Measurements from ENCODE around the gene HBP1. TPM values are rescaled to one million over a fixed set of nuclear protein-coding genes. Genes with fewer than 3 reads are reported as not detected.

The HBP1 gene
- total RNA-seq (100 to 1,000 TPM; 111 to 116 TPM), polyA plus RNA-seq (10 to 100 TPM; 71.6 to 98.2 TPM)

- peak; percentile 97 to 100 (median 99) for DNase-seq
- H3K36me3 Mint-ChIP-seq, result peaks cover 0 to 24% of the 10 kb centered on the region in 2 donors
- peak within 1 kb of the TSS; percentile 100 for H3K27ac ChIP-seq (ENCODE audit: low read depth, low read length)
- CTCF ChIA-PET (ENCODE audit: partially characterized antibody), result interaction anchor here (0.6 to 3.7 kb wide), 10 partner anchors 11 to 1401 kb away, joined by 3 to 56 read pairs (median 5); partner anchors contain the start of gene CBLL1
- POLR2A ChIA-PET (ENCODE audit: partially characterized antibody), result interaction anchor here (0.6 to 4.8 kb wide), 46 partner anchors 12 to 1781 kb away, joined by 3 to 86 read pairs (median 4); partner anchors contain the start of genes BCAP29, CBLL1, CCDC71L and COG5
- H3K4me1 Mint-ChIP-seq, result peaks cover 22 to 53% (median 37%) of the 10 kb centered on the region in 4 donors
- H3K4me1 ChIP-seq (ENCODE audit: insufficient read depth, low read length), result peaks cover 44% of the 10 kb centered on the region
- peak within 1 kb of the TSS; percentile 84 to 85 for H3K4me3 ChIP-seq (ENCODE audit: low read length in 2 of 2)
- intact Hi-C loops (cut with micrococcal nuclease), result loop anchor here (1.0 to 10.0 kb wide), 11 partner anchors 9 to 1400 kb away; partner anchors contain the start of genes CCDC71L, DLD, DNAJB9 and PIK3CG
- peak within 1 kb of the TSS; percentile 90 to 100 (median 97) for H3K4me3 Mint-ChIP-seq
- no peaks in the 10 kb centered on the region for H3K9me3 Mint-ChIP-seq
- H3K9me3 ChIP-seq (ENCODE audit: control insufficient read depth in 1 of 2, low read length in 2 of 2), result no peaks in the 10 kb centered on the region
- H3K27me3 Mint-ChIP-seq, result peaks cover 1 to 3% of the 10 kb centered on the region in 2 donors
- H3K27ac Mint-ChIP-seq, result peak within 1 kb of the TSS; percentile 98 to 100 (median 100)
- no peaks in the 10 kb centered on the region for H3K27me3 ChIP-seq (ENCODE audit: insufficient read depth, low read length)
- no peaks in the 10 kb centered on the region for H3K36me3 ChIP-seq (ENCODE audit: insufficient read depth, low read length)
Observed at GRCh38 chr7:107168233-107169119, at the start of gene HBP1. Gene HBP1 (plus strand): TSS chr7:107169003. CDS start chr7:107179894, 10,891 bp downstream.

- Mint-ChIP-seq H3K4me1 (peaks cover 0 to 5% (median 1%) of the 10 kb centered on the region in 4 donors), H3K4me3 (no peak overlapping the region), H3K27ac (no peak overlapping the region), H3K27me3 (peaks cover 4% of the 10 kb centered on the region in 2 donors), H3K9me3 (no peaks in the 10 kb centered on the region), H3K36me3 (no peaks in the 10 kb centered on the region)
- no peaks in the 10 kb centered on the region for H3K4me1 ChIP-seq (ENCODE audit: insufficient read depth, low read length)
- no peak for DNase-seq
- no peak overlapping the region for H3K4me3 ChIP-seq (ENCODE audit: low read length in 2 of 2)
- H3K36me3 ChIP-seq (ENCODE audit: insufficient read depth, low read length), result no peaks in the 10 kb centered on the region
- H3K27me3 ChIP-seq (ENCODE audit: insufficient read depth, low read length), result no peaks in the 10 kb centered on the region
- no peak overlapping the region for H3K27ac ChIP-seq (ENCODE audit: low read depth, low read length)
- no peaks in the 10 kb centered on the region for H3K9me3 ChIP-seq (ENCODE audit: control insufficient read depth in 1 of 2, low read length in 2 of 2)
- POLR2A ChIA-PET (ENCODE audit: partially characterized antibody), result no interaction called here
- intact Hi-C loops (cut with micrococcal nuclease), result no loop called here
- CTCF ChIA-PET (ENCODE audit: partially characterized antibody), result no interaction called here
Observed at GRCh38 chr7:107119376-107120105, 49.3 kb upstream of the HBP1 start.

- Histone ChIP-seq H3K27ac (ENCODE audit: low read depth, low read length) (no peak overlapping the region), H3K36me3 (ENCODE audit: insufficient read depth, low read length) (no peaks in the 10 kb centered on the region), H3K27me3 (ENCODE audit: insufficient read depth, low read length) (no peaks in the 10 kb centered on the region), H3K9me3 (ENCODE audit: control insufficient read depth in 1 of 2, low read length in 2 of 2) (no peaks in the 10 kb centered on the region), H3K4me1 (ENCODE audit: insufficient read depth, low read length) (peaks cover 21% of the 10 kb centered on the region), H3K4me3 (ENCODE audit: low read length in 2 of 2) (no peak overlapping the region)
- no peak overlapping the region for H3K27ac Mint-ChIP-seq
- DNase-seq, result no peak
- no peaks in the 10 kb centered on the region for H3K9me3 Mint-ChIP-seq
- intact Hi-C loops (cut with micrococcal nuclease), result no loop called here
- H3K27me3 Mint-ChIP-seq, result peaks cover 4% of the 10 kb centered on the region in 2 donors
- H3K4me1 Mint-ChIP-seq, result peaks cover 13 to 24% (median 19%) of the 10 kb centered on the region in 4 donors
- ChIA-PET POLR2A (ENCODE audit: partially characterized antibody) (interaction anchor here (1.5 kb wide), 1 partner anchor 46 kb away, joined by 9 read pairs; the partner anchor contains the start of gene HBP1), CTCF (ENCODE audit: partially characterized antibody) (interaction anchor here (1.4 to 2.3 kb wide), 3 partner anchors 9 to 31 kb away, joined by 3 to 19 read pairs (median 3); no protein-coding TSS in a partner anchor)
- no peak overlapping the region for H3K4me3 Mint-ChIP-seq
- H3K36me3 Mint-ChIP-seq, result no peaks in the 10 kb centered on the region
Observed at GRCh38 chr7:107122486-107122911, 46.3 kb upstream of the HBP1 start.

GRCh38 chr7:107123392-107123791 is 45.4 kb upstream of the HBP1 start:
- H3K9me3 Mint-ChIP-seq, result no peaks in the 10 kb centered on the region
- Histone ChIP-seq H3K4me3 (ENCODE audit: low read length in 2 of 2) (no peak overlapping the region), H3K36me3 (ENCODE audit: insufficient read depth, low read length) (no peaks in the 10 kb centered on the region), H3K4me1 (ENCODE audit: insufficient read depth, low read length) (peaks cover 21% of the 10 kb centered on the region), H3K27me3 (ENCODE audit: insufficient read depth, low read length) (no peaks in the 10 kb centered on the region), H3K9me3 (ENCODE audit: control insufficient read depth in 1 of 2, low read length in 2 of 2) (no peaks in the 10 kb centered on the region), H3K27ac (ENCODE audit: low read depth, low read length) (no peak overlapping the region)
- H3K27ac Mint-ChIP-seq, result no peak overlapping the region
- POLR2A ChIA-PET (ENCODE audit: partially characterized antibody), result interaction anchor here (1.5 kb wide), 1 partner anchor 45 kb away, joined by 9 read pairs; the partner anchor contains the start of gene HBP1
- H3K27me3 Mint-ChIP-seq, result peaks cover 0 to 3% of the 10 kb centered on the region in 2 donors
- intact Hi-C loops (cut with micrococcal nuclease), result no loop called here
- peak overlapping the region in 1 of 8 donors; percentile 8 for H3K4me3 Mint-ChIP-seq
- no peaks in the 10 kb centered on the region for H3K36me3 Mint-ChIP-seq
- peaks cover 13 to 26% (median 20%) of the 10 kb centered on the region in 4 donors for H3K4me1 Mint-ChIP-seq
- CTCF ChIA-PET (ENCODE audit: partially characterized antibody), result interaction anchor here (1.7 to 2.3 kb wide), 2 partner anchors 25 to 30 kb away, joined by 3 to 19 read pairs; no protein-coding TSS in a partner anchor
- no peak for DNase-seq

- Histone ChIP-seq H3K27ac (ENCODE audit: low read depth, low read length) (no peak overlapping the region), H3K27me3 (ENCODE audit: insufficient read depth, low read length) (no peaks in the 10 kb centered on the region), H3K36me3 (ENCODE audit: insufficient read depth, low read length) (no peaks in the 10 kb centered on the region), H3K9me3 (ENCODE audit: control insufficient read depth in 1 of 2, low read length in 2 of 2) (no peaks in the 10 kb centered on the region), H3K4me1 (ENCODE audit: insufficient read depth, low read length) (peaks cover 21% of the 10 kb centered on the region), H3K4me3 (ENCODE audit: low read length in 2 of 2) (no peak overlapping the region)
- Mint-ChIP-seq H3K27ac (peak overlapping the region; percentile 76 to 96 (median 92)), H3K36me3 (no peaks in the 10 kb centered on the region), H3K27me3 (no peaks in the 10 kb centered on the region), H3K4me1 (peaks cover 14 to 26% (median 20%) of the 10 kb centered on the region in 4 donors), H3K4me3 (peak overlapping the region; percentile 80 to 90 (median 86)), H3K9me3 (no peaks in the 10 kb centered on the region)
- peak in 1 of 5 donors; percentile 37 for DNase-seq
- ChIA-PET POLR2A (ENCODE audit: partially characterized antibody) (interaction anchor here (1.6 to 3.6 kb wide), 2 partner anchors 43 to 261 kb away, joined by 9 to 38 read pairs; partner anchors contain the start of genes HBP1 and PIK3CG), CTCF (ENCODE audit: partially characterized antibody) (interaction anchor here (0.6 kb wide), 1 partner anchor 457 kb away, joined by 3 read pairs; no protein-coding TSS in a partner anchor)
- intact Hi-C loops (cut with micrococcal nuclease), result no loop called here
Observed at GRCh38 chr7:107125475-107125874, 43.3 kb upstream of the HBP1 start.

GRCh38 chr7:107128217-107128616 is 40.6 kb upstream of the HBP1 start:
- no peak overlapping the region for H3K4me3 ChIP-seq (ENCODE audit: low read length in 2 of 2)
- intact Hi-C loops (cut with micrococcal nuclease), result no loop called here
- no peak overlapping the region for H3K27ac ChIP-seq (ENCODE audit: low read depth, low read length)
- no peak overlapping the region for H3K4me3 Mint-ChIP-seq
- H3K36me3 ChIP-seq (ENCODE audit: insufficient read depth, low read length), result no peaks in the 10 kb centered on the region
- POLR2A ChIA-PET (ENCODE audit: partially characterized antibody), result interaction anchor here (3.6 kb wide), 1 partner anchor 40 kb away, joined by 38 read pairs; the partner anchor contains the start of gene HBP1
- H3K27me3 ChIP-seq (ENCODE audit: insufficient read depth, low read length), result no peaks in the 10 kb centered on the region
- DNase-seq, result no peak
- H3K27me3 Mint-ChIP-seq, result peaks cover 0 to 3% of the 10 kb centered on the region in 2 donors
- peaks cover 14 to 26% (median 20%) of the 10 kb centered on the region in 4 donors for H3K4me1 Mint-ChIP-seq
- H3K4me1 ChIP-seq (ENCODE audit: insufficient read depth, low read length), result peaks cover 21% of the 10 kb centered on the region
- no peaks in the 10 kb centered on the region for H3K36me3 Mint-ChIP-seq
- H3K9me3 Mint-ChIP-seq, result no peaks in the 10 kb centered on the region
- no peaks in the 10 kb centered on the region for H3K9me3 ChIP-seq (ENCODE audit: control insufficient read depth in 1 of 2, low read length in 2 of 2)
- H3K27ac Mint-ChIP-seq, result peak overlapping the region in 1 of 7 donors; percentile 16
- CTCF ChIA-PET (ENCODE audit: partially characterized antibody), result no interaction called here
